Jurkat, Clone E6-1 (cell line): ENCODE measurements around the gene GPR15LG. TPM values are rescaled to one million over a fixed set of nuclear protein-coding genes. Genes with fewer than 3 reads are reported as not detected.
"Not testable (repeated sequence)": the region's sequence is repeated elsewhere in the genome, so short reads cannot be mapped to it uniquely, and the experiment has no call there.

Experiments used
- DNase-seq: peaks from one replicate; pipeline ENCODE4 v3.0.0-alpha.2; 2011; ENCODE audit warnings: low read depth, low spot score
- H3K4me3 ChIP-seq: 2 replicates; pipeline ENCODE4 v1.5.1; 2011; ENCODE audit warnings: mild to moderate bottlenecking, low read length, control low read depth, moderate library complexity
- polyA plus RNA-seq: library from polyadenylated mRNA; unstranded; fragments of >200 nt; gene quantifications from one replicate; pipeline ENCODE4 v1.2.1, GENCODE V29; 2012; ENCODE audit warnings: missing spikeins; ENCODE audit not compliant: insufficient read length, insufficient read depth

GPR15LG gene
- polyA plus RNA-seq = not detected

DNA sequence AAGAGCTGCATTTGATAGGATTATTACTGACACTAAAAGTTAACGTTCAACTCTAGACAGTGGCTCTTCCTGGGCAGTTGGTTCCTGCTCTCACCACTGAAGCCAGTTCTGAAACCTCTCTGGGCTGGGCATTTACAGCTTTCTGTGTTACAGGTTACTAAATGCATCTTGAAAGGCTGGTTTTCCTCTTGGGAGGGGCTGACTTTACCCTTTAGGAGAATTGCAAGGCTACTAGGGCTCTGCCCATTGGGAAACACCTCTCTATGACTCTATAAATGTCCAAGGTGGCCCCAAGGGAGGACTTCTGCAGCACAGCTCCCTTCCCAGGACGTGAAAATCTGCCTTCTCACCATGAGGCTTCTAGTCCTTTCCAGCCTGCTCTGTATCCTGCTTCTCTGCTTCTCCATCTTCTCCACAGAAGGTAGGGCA lies at the start of gene GPR15LG:
Gene GPR15LG (plus strand): TSS at position 301 of the 429 bp plus-strand sequence. CDS start 51 bp downstream, at position 352.
- DNase-seq = no peak

GRCh38 chr10:84125910-84126784 lies 47.5 kb upstream of the GPR15LG start:
- peak; percentile 22 for DNase-seq
- not testable (repeated sequence) for H3K4me3 ChIP-seq

More for the DNA sequence above, at the start of gene GPR15LG:
- H3K4me3 ChIP-seq = no peak within 1 kb of the TSS

DNA sequence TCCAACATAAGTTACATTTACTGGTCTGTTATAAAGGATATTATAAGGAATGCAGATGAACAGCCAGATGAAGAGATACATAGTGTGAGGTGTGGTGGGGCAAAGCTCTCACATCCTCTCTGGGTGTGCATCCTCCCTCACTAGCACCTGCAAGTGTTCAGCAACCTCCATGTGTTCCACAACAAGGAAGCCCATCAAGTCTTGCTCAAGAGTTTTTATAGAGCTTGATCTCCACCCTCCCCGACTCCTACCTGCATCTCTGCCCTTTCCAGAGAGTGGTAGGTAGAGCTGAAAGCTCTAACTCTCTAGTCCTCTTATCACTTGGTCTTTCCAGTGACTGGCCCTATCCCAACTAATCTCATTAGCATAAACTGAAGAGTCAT lies 46.8 kb upstream of the GPR15LG start:
- no peak overlapping the region for H3K4me3 ChIP-seq
- no peak for DNase-seq

DNA sequence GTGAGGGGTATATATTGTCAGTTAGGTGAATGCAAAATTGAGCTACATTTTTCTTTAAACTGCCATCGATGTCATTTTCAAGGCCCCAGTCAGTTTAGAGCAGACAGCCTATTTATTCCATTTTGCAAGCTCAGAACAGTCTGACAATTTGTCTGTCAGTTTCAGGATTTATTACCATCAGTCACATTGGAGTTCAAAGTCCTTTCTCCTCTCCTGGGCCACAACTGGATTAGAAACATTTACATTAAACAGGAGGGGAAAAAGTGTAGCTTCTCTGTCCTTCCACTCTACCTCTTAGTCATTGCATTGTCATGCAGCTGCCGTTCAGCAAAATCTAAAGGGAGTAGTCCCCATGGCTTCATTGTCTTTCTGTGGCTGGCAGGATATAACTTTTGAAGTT lies 37.8 kb upstream of the GPR15LG start:
- DNase-seq = no peak
- no peak overlapping the region for H3K4me3 ChIP-seq

DNA sequence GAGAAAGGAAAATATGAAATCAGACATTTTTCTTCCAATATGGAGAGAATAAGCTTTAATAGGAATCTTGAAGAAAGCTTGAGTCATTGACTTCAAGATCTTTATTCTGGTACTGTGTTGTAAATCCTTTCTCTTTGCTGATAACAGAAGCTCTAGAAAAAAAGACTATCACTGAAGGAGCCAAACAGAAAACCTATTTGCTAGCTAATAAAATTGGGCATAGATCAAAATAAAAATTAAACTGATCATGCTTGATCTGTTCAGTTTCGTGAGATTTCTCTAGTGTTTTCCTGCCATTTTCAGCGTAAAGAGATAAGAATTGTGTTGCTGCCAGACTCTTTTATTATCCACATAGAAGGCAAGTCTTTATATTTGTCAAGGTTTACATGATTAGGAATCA lies 35.8 kb upstream of the GPR15LG start:
- no peak overlapping the region for H3K4me3 ChIP-seq
- no peak for DNase-seq

- no peak for DNase-seq
- peak overlapping the region; percentile 61 for H3K4me3 ChIP-seq
These were observed 35.0 kb upstream of the GPR15LG start for GRCh38 chr10:84138478-84139125.

DNA sequence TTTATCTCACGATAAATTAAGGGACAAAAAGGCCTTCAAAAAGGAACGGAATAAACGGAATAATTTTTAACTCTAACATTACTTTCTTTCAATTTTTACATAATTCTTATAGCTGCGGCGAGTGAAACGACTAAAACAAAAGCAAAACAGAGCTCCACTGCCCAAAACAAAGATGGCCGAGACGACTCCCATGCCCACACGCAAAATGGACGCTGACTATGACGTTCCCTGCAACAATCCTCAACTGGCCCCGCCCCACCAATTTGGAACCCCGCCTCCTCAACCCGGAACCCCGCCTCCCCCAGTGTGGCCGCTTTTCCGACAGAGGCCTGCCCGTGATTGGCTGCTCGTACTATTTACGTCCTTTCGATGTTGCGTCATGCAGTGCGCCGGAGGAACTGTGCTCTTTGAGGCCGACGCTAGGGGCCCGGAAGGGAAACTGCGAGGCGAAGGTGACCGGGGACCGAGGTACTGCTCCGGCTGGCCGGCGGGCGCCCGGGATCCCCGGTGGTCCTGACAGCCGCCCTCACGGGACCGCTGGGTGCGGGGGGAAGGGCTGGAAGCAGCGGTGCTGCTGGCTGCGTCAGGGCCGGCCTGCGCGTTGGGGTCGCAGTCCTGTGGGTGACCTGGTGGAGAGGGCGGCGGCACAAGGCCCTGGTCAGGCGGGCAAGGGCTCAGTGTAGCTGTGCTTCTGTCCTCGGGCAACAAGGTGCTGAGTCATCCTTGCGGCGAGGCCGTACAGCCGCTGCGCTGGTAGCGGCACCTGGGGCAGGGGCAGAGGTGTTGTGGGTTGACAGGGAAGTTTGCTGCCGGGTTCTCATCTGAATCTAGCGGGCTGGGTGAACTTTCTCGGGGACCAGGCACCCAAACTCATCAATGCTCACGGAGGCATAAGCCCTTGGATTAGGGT lies 34.2 kb upstream of the GPR15LG start, which contains the start of gene GHITM:
Gene GHITM (plus strand): TSS at position 384 of the 910 bp plus-strand sequence. CDS start 1,992 bp downstream, outside the sequence.
- peak within 1 kb of the TSS; percentile 98 for H3K4me3 ChIP-seq
- DNase-seq = peak; percentile 97

DNA sequence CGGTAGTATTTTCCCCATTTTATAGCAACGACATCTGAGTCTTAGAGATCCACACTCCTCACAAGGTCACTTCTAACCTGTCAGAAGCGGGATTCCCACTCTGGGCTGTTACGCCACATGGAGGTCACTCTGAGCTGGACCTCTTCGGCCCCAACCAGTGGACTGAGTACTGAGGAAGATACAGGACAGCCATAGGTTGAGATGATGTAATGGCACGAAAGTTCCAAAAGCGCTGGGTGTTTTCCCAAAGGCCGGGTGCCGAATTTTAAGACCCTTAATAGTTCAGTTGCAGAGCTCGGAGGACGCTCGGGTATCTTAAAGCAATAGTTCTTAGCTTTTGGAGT lies 33.6 kb upstream of the GPR15LG start:
- no peak for DNase-seq
- peak overlapping the region; percentile 98 for H3K4me3 ChIP-seq

DNA sequence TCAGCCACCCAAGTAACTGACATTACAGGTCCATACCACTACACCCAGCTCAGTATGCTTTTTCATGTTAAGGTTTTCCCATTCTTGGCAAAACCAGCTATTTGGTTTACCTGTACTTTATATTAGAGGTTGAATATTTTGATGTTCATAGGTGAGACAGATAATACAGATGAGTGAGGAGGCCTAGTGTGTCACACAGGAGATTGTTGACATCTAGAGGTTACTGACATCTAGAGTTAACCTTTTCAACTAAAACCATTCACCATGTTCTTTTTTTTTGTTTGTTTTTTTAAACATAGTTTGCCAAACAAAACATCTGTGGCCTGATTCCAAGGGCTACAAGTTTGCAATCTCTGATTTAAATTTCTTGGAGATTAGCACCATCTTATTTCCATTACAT lies 26.3 kb upstream of the GPR15LG start:
- no peak for DNase-seq
- no peak overlapping the region for H3K4me3 ChIP-seq

GRCh38 chr10:84148006-84148597 lies 25.5 kb upstream of the GPR15LG start:
- peak; percentile 51 for DNase-seq
- not testable (repeated sequence) for H3K4me3 ChIP-seq

GRCh38 chr10:84149854-84150253 lies 23.7 kb upstream of the GPR15LG start:
- no peak for DNase-seq
- H3K4me3 ChIP-seq = no peak overlapping the region

- DNase-seq = no peak
- H3K4me3 ChIP-seq = no peak overlapping the region
These were observed 20.8 kb upstream of the GPR15LG start for GRCh38 chr10:84152769-84153168.

DNA sequence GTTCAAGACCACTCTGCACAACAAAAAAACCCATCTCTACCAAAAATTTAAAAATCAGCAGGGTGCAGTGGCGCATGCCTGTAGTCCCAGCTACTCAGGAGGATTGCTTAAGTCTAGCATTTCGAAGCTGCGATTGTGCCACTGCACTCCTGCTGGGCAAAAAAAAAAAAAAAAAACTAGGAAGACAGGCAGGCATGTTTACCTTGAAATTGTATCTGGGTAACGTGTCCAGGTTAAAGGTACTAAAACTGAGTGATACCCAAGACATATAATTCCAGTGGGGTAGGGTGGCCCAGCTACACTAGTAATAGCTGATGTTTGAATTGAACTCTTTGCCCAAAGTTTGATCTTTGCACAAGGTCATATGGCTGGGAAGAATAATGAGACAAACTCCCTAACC lies 18.1 kb upstream of the GPR15LG start:
- DNase-seq = no peak

DNA sequence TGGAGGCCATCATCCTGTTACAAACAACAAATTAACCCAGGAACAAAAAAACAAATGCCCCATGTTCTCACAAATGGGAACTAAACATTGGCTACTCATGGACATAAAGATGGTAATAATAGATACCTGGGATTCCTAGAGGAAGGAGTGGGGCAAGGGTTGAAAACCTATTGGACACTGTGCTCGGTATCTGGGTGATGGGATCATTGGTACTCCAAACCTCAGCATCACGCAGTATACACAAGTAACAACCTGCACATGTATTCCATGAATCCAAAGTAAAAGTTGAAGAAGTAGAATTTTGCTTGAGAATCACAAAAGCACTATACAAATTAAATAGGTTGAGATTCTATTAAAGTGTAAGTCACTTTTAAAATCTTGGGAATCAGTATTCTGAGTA lies 17.6 kb upstream of the GPR15LG start:
- no peak overlapping the region for H3K4me3 ChIP-seq
- no peak for DNase-seq

More for the DNA sequence above, 18.1 kb upstream of the GPR15LG start:
- no peak overlapping the region for H3K4me3 ChIP-seq

DNA sequence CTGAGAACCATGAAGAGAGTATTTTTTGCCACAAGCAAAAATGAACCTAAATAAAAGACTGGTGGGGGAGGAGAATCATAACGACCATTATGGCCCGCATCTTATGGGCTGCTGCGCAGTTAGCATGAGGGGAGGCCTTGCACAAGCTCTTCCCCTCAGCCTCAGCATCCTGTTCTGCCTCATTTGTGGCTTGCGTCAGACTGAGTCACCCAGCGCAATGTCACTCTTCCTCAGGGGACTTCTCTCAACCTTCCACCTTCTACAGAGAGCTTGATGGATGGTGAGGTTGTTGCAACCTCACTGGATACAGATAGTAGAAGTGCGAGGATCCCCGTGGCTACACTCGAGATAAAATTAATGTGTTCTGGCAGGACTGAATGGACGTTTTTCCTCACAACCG lies 16.8 kb upstream of the GPR15LG start:
- H3K4me3 ChIP-seq = no peak overlapping the region
- peak; percentile 74 for DNase-seq

DNA sequence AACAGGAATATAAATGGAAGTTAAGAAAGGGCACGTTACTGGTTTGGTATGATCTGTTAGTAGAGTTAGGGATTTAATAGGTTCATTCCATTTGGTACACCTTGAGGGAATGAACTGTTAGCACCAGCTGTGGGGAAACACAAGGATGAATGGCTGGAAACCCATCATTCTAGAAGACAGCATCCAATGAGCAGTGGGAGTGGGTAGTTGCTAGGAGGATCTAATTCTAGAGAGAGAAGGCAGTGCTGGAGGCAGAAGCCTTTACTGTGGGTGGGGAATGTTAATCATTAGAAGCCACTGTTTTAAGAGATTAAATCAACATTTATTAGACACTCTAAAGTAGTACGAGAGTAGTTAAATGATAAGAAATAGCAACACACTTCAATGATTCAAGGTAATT lies 15.5 kb upstream of the GPR15LG start:
- no peak overlapping the region for H3K4me3 ChIP-seq
- no peak for DNase-seq

- H3K4me3 ChIP-seq = no peak overlapping the region
- no peak for DNase-seq
These were observed 15.1 kb upstream of the GPR15LG start for GRCh38 chr10:84158550-84158949.

GRCh38 chr10:84159076-84159685 lies 14.4 kb upstream of the GPR15LG start:
- no peak for DNase-seq
- no peak overlapping the region for H3K4me3 ChIP-seq
